IPS-18c (cell line): ENCODE results near the gene C1GALT1C1L.
"Not testable (repeated sequence)": the region's sequence is repeated elsewhere in the genome, so short reads cannot be mapped to it uniquely, and the experiment has no call there.

Experiments used
- H3K4me3 ChIP-seq: 2 replicates; pipeline ENCODE4 v1.7.0; 2013; ENCODE audit warnings: low read depth, mild to moderate bottlenecking, low read length, moderate library complexity; ENCODE audit not compliant: insufficient read depth
- H3K9me3 ChIP-seq: one replicate; pipeline ENCODE4 v1.6.1; 2013; ENCODE audit warnings: mild to moderate bottlenecking, low read length, moderate library complexity; ENCODE audit not compliant: control insufficient read depth, insufficient read depth

C1GALT1C1L gene

GRCh38 chr2:43685357-43685756, 9.1 kb upstream of the C1GALT1C1L start:
- Histone ChIP-seq H3K4me3 (no peak overlapping the region), H3K9me3 (no peaks in the 10 kb centered on the region)

DNA sequence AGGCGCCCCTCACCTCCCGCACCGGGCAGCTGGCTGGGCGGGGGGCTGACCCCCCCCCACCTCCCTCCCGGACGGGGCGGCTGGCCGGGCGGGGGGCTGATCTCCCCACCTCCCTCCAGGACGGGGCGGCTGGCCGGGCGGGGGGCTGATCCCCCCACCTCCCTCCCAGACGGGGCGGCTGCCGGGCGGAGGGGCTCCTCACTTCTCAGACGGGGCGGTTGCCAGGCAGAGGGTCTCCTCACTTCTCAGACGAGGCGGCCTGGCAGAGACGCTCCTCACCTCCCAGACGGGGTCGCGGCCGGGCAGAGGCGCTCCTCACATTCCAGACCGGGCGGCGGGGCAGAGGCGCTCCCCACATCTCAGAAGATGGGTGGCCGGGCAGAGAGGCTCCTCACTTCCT, 1.6 kb upstream of the C1GALT1C1L start:
- H3K9me3 ChIP-seq, H3K4me3 ChIP-seq: not testable (repeated sequence)

DNA sequence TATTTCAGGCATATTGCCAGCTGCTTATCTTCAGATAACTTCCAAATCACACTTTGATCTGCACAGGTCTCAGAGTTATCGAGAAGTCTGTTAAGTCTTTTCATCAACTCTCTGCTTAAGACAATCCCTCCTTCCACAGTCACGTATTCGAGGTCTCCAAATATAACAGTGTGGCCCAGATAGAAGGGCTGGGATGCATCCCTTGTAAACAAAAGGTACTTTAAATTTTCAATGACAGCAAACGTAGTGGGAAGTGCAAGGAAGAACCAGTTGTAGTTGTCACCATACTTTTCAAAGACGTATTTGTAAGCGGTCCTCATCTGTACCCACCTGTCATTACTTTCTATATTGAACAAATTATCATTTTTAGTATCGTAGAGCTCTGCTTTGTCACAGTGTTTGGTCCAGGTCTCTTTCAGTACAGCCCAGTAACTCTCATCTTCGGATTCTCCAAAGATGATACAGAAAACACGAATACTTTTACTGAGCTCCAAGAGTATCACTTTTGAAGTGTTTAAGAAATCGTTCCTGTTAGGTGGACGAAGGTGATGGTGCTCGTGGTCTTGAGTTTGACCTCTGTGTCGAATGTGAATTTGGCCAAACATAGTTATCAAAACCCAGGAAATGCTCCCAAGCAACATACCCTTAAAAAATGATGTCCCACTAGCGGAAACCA, 445 bp downstream of the C1GALT1C1L start:
- no peaks in the 10 kb centered on the region for H3K9me3 ChIP-seq
- H3K4me3 ChIP-seq = peak overlapping the region; percentile 29; the same call in 1 of the 2 replicates

GRCh38 chr2:43657241-43657640, 19.0 kb downstream of the C1GALT1C1L start:
- H3K9me3 ChIP-seq = no peaks in the 10 kb centered on the region

GRCh38 chr2:43653506-43653905, 22.7 kb downstream of the C1GALT1C1L start:
- Histone ChIP-seq H3K9me3 (no peaks in the 10 kb centered on the region), H3K4me3 (no peak overlapping the region)

More at GRCh38 chr2:43657241-43657640, 19.0 kb downstream of the C1GALT1C1L start:
- no peak overlapping the region for H3K4me3 ChIP-seq

DNA sequence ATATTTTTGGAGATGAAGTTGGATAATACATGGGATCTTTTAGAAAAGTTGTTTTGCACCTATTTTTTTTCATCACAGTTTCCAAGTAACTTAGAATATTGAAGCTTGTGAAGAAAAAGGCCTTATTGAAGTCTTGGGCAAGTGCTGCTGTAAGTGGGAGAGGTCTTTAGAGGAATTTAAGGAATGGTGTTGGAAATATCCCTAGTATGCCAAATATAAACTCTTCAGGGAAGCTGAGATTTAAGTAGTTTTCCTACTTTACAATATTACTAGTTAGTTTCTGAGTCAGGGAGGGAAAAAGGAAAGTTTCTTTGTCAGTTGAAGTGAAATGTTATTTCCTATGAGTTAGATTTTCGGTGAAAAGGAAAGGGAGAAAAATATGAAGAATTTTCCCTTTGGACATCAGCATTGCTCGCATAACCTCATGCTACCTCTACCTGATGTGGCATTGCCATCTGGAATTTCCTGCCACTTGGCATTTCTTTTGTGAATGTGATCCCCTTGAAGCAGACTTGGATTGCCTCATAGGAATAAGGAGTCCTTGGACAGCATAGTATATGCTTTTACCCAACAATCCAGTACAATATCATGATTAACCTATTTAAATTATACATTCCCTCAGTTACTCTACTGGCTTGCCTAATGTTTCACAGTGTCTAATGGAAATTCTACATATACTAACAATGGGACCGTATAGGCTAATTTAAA, 27.1 kb downstream of the C1GALT1C1L start:
- Histone ChIP-seq H3K4me3 (no peak overlapping the region), H3K9me3 (no peaks in the 10 kb centered on the region)

GRCh38 chr2:43643680-43644079, 32.5 kb downstream of the C1GALT1C1L start:
- no peak overlapping the region for H3K4me3 ChIP-seq
- no peaks in the 10 kb centered on the region for H3K9me3 ChIP-seq

DNA sequence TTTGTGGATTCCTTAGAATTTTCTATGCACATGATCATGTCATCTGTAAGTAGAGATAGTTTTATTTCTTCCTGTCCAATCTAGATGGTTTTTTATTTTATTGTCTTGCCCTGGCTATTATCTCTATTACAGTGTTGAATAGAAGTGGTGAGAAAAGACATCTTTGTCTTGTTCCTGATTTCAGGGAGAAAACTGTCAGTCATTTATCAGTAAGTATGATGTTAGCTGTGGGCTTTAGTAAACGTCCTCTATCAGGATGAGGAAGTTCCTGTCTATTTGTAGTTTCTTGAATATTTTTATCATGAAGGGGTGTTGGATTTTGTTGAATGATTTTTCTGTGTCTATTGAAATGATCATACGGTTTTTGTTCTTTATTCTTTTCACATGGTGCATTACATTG, 33.9 kb downstream of the C1GALT1C1L start:
- Histone ChIP-seq H3K9me3 (no peaks in the 10 kb centered on the region), H3K4me3 (no peak overlapping the region)

- Histone ChIP-seq H3K4me3 (peak within 1 kb of the TSS; percentile 86), H3K9me3 (peaks cover 2% of the 10 kb centered on the region)
Observed at GRCh38 chr2:43637030-43637803, 39.0 kb downstream of the C1GALT1C1L start, which contains the start of gene PLEKHH2. PLEKHH2 (plus strand) TSS chr2:43637260; CDS start chr2:43644674, 7,414 bp downstream.

GRCh38 chr2:43636621-43637020, 39.6 kb downstream of the C1GALT1C1L start:
- H3K4me3 ChIP-seq = peak overlapping the region; percentile 86; the same call in 1 of the 2 replicates

DNA sequence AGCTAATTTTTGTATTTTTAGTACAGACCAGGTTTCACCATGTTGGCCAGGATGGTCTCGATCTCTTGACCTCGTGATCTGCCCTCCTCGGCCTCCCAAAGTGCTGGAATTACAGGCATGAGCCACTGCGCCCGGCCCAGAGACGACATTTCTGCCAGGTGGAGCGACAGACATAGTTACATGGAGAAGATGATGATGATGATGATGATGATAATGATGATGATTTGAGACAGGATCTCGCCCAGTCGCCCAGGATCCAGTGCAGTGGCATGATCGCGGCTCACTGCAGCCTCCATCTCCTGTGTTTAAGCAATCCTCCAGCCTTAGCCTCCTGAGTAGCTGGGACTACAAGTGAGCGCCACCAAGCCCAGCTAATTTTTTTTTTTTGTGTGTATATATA, 40.1 kb downstream of the C1GALT1C1L start:
- H3K4me3 ChIP-seq, H3K9me3 ChIP-seq: not testable (repeated sequence)

More at GRCh38 chr2:43636621-43637020, 39.6 kb downstream of the C1GALT1C1L start:
- peaks cover 3% of the 10 kb centered on the region for H3K9me3 ChIP-seq

- peaks cover 3% of the 10 kb centered on the region for H3K9me3 ChIP-seq
- no peak overlapping the region for H3K4me3 ChIP-seq
Observed at GRCh38 chr2:43634604-43635306, 41.5 kb downstream of the C1GALT1C1L start.

GRCh38 chr2:43631618-43632317, 44.5 kb downstream of the C1GALT1C1L start:
- Histone ChIP-seq H3K4me3 (no peak overlapping the region), H3K9me3 (peaks cover 3% of the 10 kb centered on the region)
